HepG2 (cell line): ENCODE results near the gene MS4A6A. TPM values are rescaled to one million over a fixed set of nuclear protein-coding genes. Genes with fewer than 3 reads are reported as not detected.

ENCODE experiments used
- ATAC-seq: fragments of 200-7000 bp; cut with Tn5 transposase; 3 replicates; pipeline ENCODE4 v1.9.1; 2020; ENCODE audit warnings: mild to moderate bottlenecking, moderate library complexity
- BruUV-seq: library from RNA; stranded (reverse); fragments of 400-500 nt; replicated peaks from 2 replicates; lab custom pipeline; 2021; lab: Mats Ljungman, UMichigan
- CTCF ChIA-PET: fragments of 300-600 bp; formaldehyde crosslinking; extraction: SDS; loops from one replicate; lab custom pipeline; 2021; ENCODE audit warnings: low total read pairs, inconsistent platforms, low intra/inter-chr PET ratio; lab: Yijun Ruan, JAX
- POLR2A ChIA-PET: fragments of 350-600 bp; sonication (Branson Sonifier 250); formaldehyde crosslinking; loops from one replicate; lab custom pipeline; 2020; ENCODE audit warnings: antibody characterized with exemption, inconsistent platforms; lab: Yijun Ruan, JAX
- DNase-seq: peaks from one replicate; pipeline ENCODE4 v3.0.0-alpha.2; 2015; ENCODE audit warnings: low spot score
- FAIRE-seq: peaks from 3 replicates; lab custom pipeline; 2011; peaks lifted over from hg19 to GRCh38; lab: Jason Lieb, UNC
- H2AFZ ChIP-seq: one replicate; pipeline ENCODE4 v1.6.1; 2011; ENCODE audit warnings: low read length, inconsistent platforms
- H3K27ac ChIP-seq: fragments of 300-600 bp; 3 replicates; pipeline ENCODE4 v1.8.0; 2011; ENCODE audit warnings: mixed run types, mild to moderate bottlenecking, mixed read lengths, low read length, inconsistent platforms; ENCODE audit not compliant: insufficient read depth; ENCODE audit errors: extremely low read length
- H3K27me3 ChIP-seq, 2 experiments: fragments of 200-600 bp in 1 of 2; 2 replicates in 1 of 2; 3 replicates in 1 of 2; pipeline versions ENCODE4 v1.6.0 to v1.8.0; 2011; ENCODE audit warnings: low read length in 2 of 2, mild to moderate bottlenecking in 2 of 2, moderate library complexity in 2 of 2, inconsistent platforms in 1 of 2; ENCODE audit not compliant: insufficient read depth in 2 of 2, control insufficient read depth in 1 of 2
- H3K36me3 ChIP-seq, 2 experiments: fragments of 200-600 bp in 1 of 2; replicated peaks in 1 of 2; 2 replicates in 1 of 2; 3 replicates in 1 of 2; pipeline versions ENCODE4 v1.5.1 to v1.8.0; 2011; ENCODE audit warnings: low read length in 2 of 2, inconsistent platforms in 1 of 2; ENCODE audit not compliant: insufficient read depth in 2 of 2, control insufficient read depth in 1 of 2
- H3K4me1 ChIP-seq: 2 replicates; pipeline ENCODE4 v1.5.1; 2012; ENCODE audit warnings: low read length, inconsistent platforms; ENCODE audit not compliant: insufficient read depth
- H3K4me2 ChIP-seq: 2 replicates; pipeline ENCODE4 v1.6.0; 2011; ENCODE audit warnings: low read depth, low read length, inconsistent platforms
- H3K4me3 ChIP-seq, 3 experiments: fragments of 200-600 bp in 1 of 3; sonication (generic), shearing (Covaris generic) in 1 of 3; replicated peaks in 1 of 3; 2 replicates each; pipeline ENCODE4 v1.5.1; 2011 to 2016; ENCODE audit warnings: low read length in 3 of 3, inconsistent platforms in 2 of 3, low read depth in 2 of 3, mild to moderate bottlenecking in 2 of 3, control low read depth in 1 of 3, mixed read lengths in 1 of 3; ENCODE audit not compliant: insufficient read depth in 1 of 3
- H3K79me2 ChIP-seq: one replicate; pipeline ENCODE4 v1.6.1; 2011; ENCODE audit warnings: low read length, inconsistent platforms; ENCODE audit not compliant: insufficient read depth
- H3K9ac ChIP-seq: 2 replicates; pipeline ENCODE4 v1.6.0; 2011; ENCODE audit warnings: mild to moderate bottlenecking, low read depth, low read length, inconsistent platforms; ENCODE audit not compliant: insufficient read depth
- H3K9me3 ChIP-seq: 2 replicates; pipeline ENCODE4 v1.5.1; 2012; ENCODE audit warnings: mild to moderate bottlenecking, low read length
- H4K20me1 ChIP-seq: 2 replicates; pipeline ENCODE4 v1.6.0; 2011; ENCODE audit warnings: inconsistent platforms, mild to moderate bottlenecking, low read length, moderate library complexity; ENCODE audit not compliant: insufficient read depth
- ARID4A ChIP-seq: sonication (generic); formaldehyde crosslinking; IDR thresholded peaks from 2 replicates; pipeline ENCODE4 v1.5.0; 2020; ENCODE audit warnings: mild to moderate bottlenecking, missing genetic modification reagents, borderline replicate concordance
- CBX2 ChIP-seq, 2 experiments: fragments of 200-600 bp in 1 of 2; sonication (generic); formaldehyde crosslinking in 1 of 2; IDR thresholded peaks; 2 replicates each; pipeline versions ENCODE4 v1.7.0 to v1.8.1; 2018 to 2022; ENCODE audit warnings: low read depth in 2 of 2, low read length in 1 of 2, mild to moderate bottlenecking in 1 of 2, missing genetic modification reagents in 1 of 2
- PAX8 ChIP-seq: sonication (generic); formaldehyde crosslinking; IDR thresholded peaks from 2 replicates; pipeline ENCODE4 v1.8.0; 2022; ENCODE audit warnings: mild to moderate bottlenecking, missing genetic modification reagents, borderline replicate concordance
- SMARCE1 ChIP-seq: fragments of 450-650 bp; IDR thresholded peaks from 2 replicates; pipeline ENCODE4 v1.6.1; 2017; ENCODE audit warnings: borderline replicate concordance
- TFAP4 ChIP-seq: sonication (generic); IDR thresholded peaks from 2 replicates; pipeline ENCODE4 v1.6.1; 2016; ENCODE audit warnings: low read depth, borderline replicate concordance
- ZMYM4 ChIP-seq: sonication (generic); formaldehyde crosslinking; IDR thresholded peaks from 2 replicates; pipeline ENCODE4 v1.8.1; 2023; ENCODE audit warnings: mild to moderate bottlenecking, missing genetic modification reagents
- ZNF337 ChIP-seq: sonication (generic); formaldehyde crosslinking; IDR thresholded peaks from 2 replicates; pipeline ENCODE4 v1.5.1; 2020; ENCODE audit warnings: missing genetic modification reagents, low read depth, mild to moderate bottlenecking, borderline replicate concordance
- ZNF430 ChIP-seq: sonication (generic); formaldehyde crosslinking; IDR thresholded peaks from 2 replicates; pipeline ENCODE4 v1.9.0; 2021; ENCODE audit warnings: mild to moderate bottlenecking, missing genetic modification reagents
- ZNF451 ChIP-seq: sonication (generic); formaldehyde crosslinking; IDR thresholded peaks from 2 replicates; pipeline ENCODE4 v1.5.0; 2020; ENCODE audit warnings: mild to moderate bottlenecking, missing genetic modification reagents
- ZNF546 ChIP-seq: sonication (generic); formaldehyde crosslinking; conservative IDR thresholded peaks from 2 replicates; pipeline ENCODE4 v1.8.1; 2023; ENCODE audit warnings: mild to moderate bottlenecking, missing genetic modification reagents
- WGBS: methylation state at CpG from one replicate; pipeline ENCODE4 v1.1.6; 2017; ENCODE audit warnings: low lambda C conversion rate; 5-methylcytosine and 5-hydroxymethylcytosine counted together
- in situ Hi-C: cut with HindIII; loops from 2 replicates; pipeline ENCODE4 v1.10.0; 2017; ENCODE audit warnings: low pct_unique_long_range_greater_than_20kb; ENCODE audit not compliant: extremely low pct_ligation_motif_present
- intact Hi-C: fragments of 100-400 bp; cut with micrococcal nuclease; formaldehyde crosslinking; loops from one replicate; pipeline ENCODE4 v1.10.0; 2022; ENCODE audit not compliant: unreplicated experiment
- polyA plus RNA-seq, 8 experiments: library from polyadenylated mRNA; depleted of rRNA in 3 of 8; stranded (reverse) in 7 of 8; unstranded in 1 of 8; fragments of >200 nt; fragmentation: Illumina TruSeq in 4 of 8; extraction: Trizol in 4 of 8; gene quantifications; 2 replicates each; pipeline versions ENCODE4 v1.2.1 to v1.2.3, GENCODE V29; 2011 to 2016; ENCODE audit warnings: low read depth in 4 of 8, missing spikeins in 1 of 8, mixed read lengths in 1 of 8; ENCODE audit not compliant: insufficient read depth in 1 of 8
- total RNA-seq, 5 experiments: library from RNA; depleted of rRNA; stranded (reverse); fragments of >200 nt; fragmentation: Illumina TruSeq; extraction: Trizol; gene quantifications; 2 replicates each; pipeline ENCODE4 v1.2.3, GENCODE V29; 2016; ENCODE audit warnings: low read depth in 1 of 5

MS4A6A gene
- total and polyA plus RNA-seq, 2 of the 13 experiments (the other 11 are each of a cell fraction or from before 2014, with no cell fraction given) = not detected

- no TSS peak for BruUV-seq
These were observed 47.8 kb upstream of the MS4A6A start for GRCh38 chr11:60230681-60231080.

More at GRCh38 chr11:60230681-60231080, 47.8 kb upstream of the MS4A6A start:
- Histone ChIP-seq H3K4me2 (no peak overlapping the region), H3K4me3 (no peak overlapping the region), H3K9ac (no peak overlapping the region), H3K27me3 (no peaks in the 10 kb centered on the region), H3K27ac (no peak overlapping the region), H4K20me1 (no peaks in the 10 kb centered on the region), H3K4me1 (0 out of 2 replicates have a peak, but pooled peaks cover 6% of the 10 kb centered on the region)
- in situ Hi-C loops = no loop called here
- TF ChIP-seq TFAP4 = no peak
- TF ChIP-seq ZNF546 (CRISPR knock-in tag) = no peak
- no peak for TF ChIP-seq SMARCE1
- TF ChIP-seq ZNF430 = no peak
- TF ChIP-seq ZMYM4 (CRISPR knock-in tag) = no peak
- no peak for TF ChIP-seq CBX2 (IDR thresholded peaks at IDR 0.05; ENCODE audit: low read depth, low read length)
- no peak for TF ChIP-seq CBX2 (CRISPR knock-in tag; IDR thresholded peaks at IDR 0.05; ENCODE audit: low read depth)
- TF ChIP-seq ARID4A (CRISPR knock-in tag) = no peak
- no peak for TF ChIP-seq PAX8 (CRISPR knock-in tag)
- no peak for TF ChIP-seq ZNF337
- TF ChIP-seq ZNF451 (CRISPR knock-in tag) = no peak
- TF ChIP-seq, all 625 proteins: peak for 0
- Histone ChIP-seq H3K36me3 (no peaks in the 10 kb centered on the region), H2AFZ (no peak overlapping the region), H3K9me3 (no peaks in the 10 kb centered on the region), H3K79me2 (no peaks in the 10 kb centered on the region)
- POLR2A ChIA-PET = no interaction called here
- intact Hi-C loops = no loop called here
- FAIRE-seq (no peak), DNase-seq (no peak), ATAC-seq (no peak)
- CTCF ChIA-PET = no interaction called here
- 6% methylated on average over 1 of the region's 1 CpG for WGBS
